ENCODE measurements around the gene MICOS13. TPM values are rescaled to one million over a fixed set of nuclear protein-coding genes. Genes with fewer than 3 reads are reported as not detected.

Gene MICOS13
- total RNA-seq, 4 donors from 2014 or later = 48.9 to 79.1 (median 65.9) TPM

GRCh38 chr19:5678071-5678718 lies 2.1 kb downstream of the MICOS13 start:
- Histone ChIP-seq H3K27me3 (no peaks in the 10 kb centered on the region), H3K4me1 (peaks cover 0 to 28% (median 8%) of the 10 kb centered on the region in 4 donors), H3K27ac (no peak overlapping the region), H3K9me3 (no peaks in the 10 kb centered on the region), H3K36me3 (peaks cover 0 to 20% (median 0%) of the 10 kb centered on the region in 3 donors), H3K4me3 (no peak overlapping the region)
- TF ChIP-seq CTCF (IDR thresholded peaks at IDR 0.05) (no peak), POLR2A (IDR thresholded peaks at IDR 0.05) (no peak), EP300 (IDR thresholded peaks at IDR 0.05) (no peak)
- 80 to 88% methylated on average over 8 to 21 of the region's 22 CpGs for WGBS, 2 donors
- no peak for DNase-seq (ENCODE audit: low spot score in 2 of 2)

GRCh38 chr19:5677580-5677979 lies 2.7 kb downstream of the MICOS13 start:
- WGBS, 2 donors = 79 to 86% methylated on average over 9 of the region's 9 CpGs
- Histone ChIP-seq H3K9me3 (no peaks in the 10 kb centered on the region), H3K4me1 (peaks cover 0 to 28% (median 8%) of the 10 kb centered on the region in 4 donors), H3K27ac (no peak overlapping the region), H3K36me3 (peaks cover 0 to 20% (median 0%) of the 10 kb centered on the region in 3 donors), H3K27me3 (no peaks in the 10 kb centered on the region), H3K4me3 (no peak overlapping the region)
- no peak for DNase-seq (ENCODE audit: low spot score in 2 of 2)
- TF ChIP-seq CTCF (IDR thresholded peaks at IDR 0.05) = no peak
- TF ChIP-seq EP300 (IDR thresholded peaks at IDR 0.05) = no peak
- TF ChIP-seq POLR2A (IDR thresholded peaks at IDR 0.05) = no peak

GRCh38 chr19:5677136-5677535 lies 3.2 kb downstream of the MICOS13 start:
- H3K4me3 ChIP-seq = no peak overlapping the region
- WGBS, 2 donors = 88 to 100% methylated on average over 3 to 6 of the region's 10 CpGs
- no peak for DNase-seq (ENCODE audit: low spot score in 2 of 2)

GRCh38 chr19:5676772-5677105 lies 3.6 kb downstream of the MICOS13 start:
- Histone ChIP-seq H3K36me3 (peaks cover 0 to 23% (median 0%) of the 10 kb centered on the region in 3 donors), H3K4me3 (no peak overlapping the region), H3K27me3 (no peaks in the 10 kb centered on the region), H3K27ac (no peak overlapping the region), H3K9me3 (no peaks in the 10 kb centered on the region), H3K4me1 (peaks cover 0 to 27% (median 8%) of the 10 kb centered on the region in 4 donors)
- TF ChIP-seq POLR2A (IDR thresholded peaks at IDR 0.05) (no peak), EP300 (IDR thresholded peaks at IDR 0.05) (no peak), CTCF (IDR thresholded peaks at IDR 0.05) (no peak)
- 75 to 80% methylated on average over 8 to 13 of the region's 13 CpGs for WGBS, 2 donors
- DNase-seq (ENCODE audit: low spot score in 2 of 2) = no peak

More at GRCh38 chr19:5677136-5677535, 3.2 kb downstream of the MICOS13 start:
- Histone ChIP-seq H3K9me3 (no peaks in the 10 kb centered on the region), H3K27ac (no peak overlapping the region), H3K36me3 (peaks cover 0 to 20% (median 0%) of the 10 kb centered on the region in 3 donors), H3K4me1 (peaks cover 0 to 28% (median 8%) of the 10 kb centered on the region in 4 donors), H3K27me3 (no peaks in the 10 kb centered on the region)
- TF ChIP-seq EP300 (IDR thresholded peaks at IDR 0.05) = no peak
- TF ChIP-seq CTCF (IDR thresholded peaks at IDR 0.05) = no peak
- TF ChIP-seq POLR2A (IDR thresholded peaks at IDR 0.05) = no peak

GRCh38 chr19:5676105-5676771 lies 4.1 kb downstream of the MICOS13 start:
- no peak for DNase-seq (ENCODE audit: low spot score in 2 of 2)
- TF ChIP-seq EP300 (IDR thresholded peaks at IDR 0.05) (no peak), CTCF (IDR thresholded peaks at IDR 0.05) (no peak), POLR2A (IDR thresholded peaks at IDR 0.05) (no peak)
- peaks cover 0 to 22% (median 8%) of the 10 kb centered on the region in 4 donors for H3K4me1 ChIP-seq

More at GRCh38 chr19:5676105-5676771, 4.1 kb downstream of the MICOS13 start:
- no peak overlapping the region for H3K27ac ChIP-seq
- WGBS, 2 donors = 78 to 83% methylated on average over 16 to 17 of the region's 17 CpGs
- no peaks in the 10 kb centered on the region for H3K9me3 ChIP-seq
- peaks cover 0 to 28% (median 0%) of the 10 kb centered on the region in 3 donors for H3K36me3 ChIP-seq
- H3K27me3 ChIP-seq = no peaks in the 10 kb centered on the region
- no peak overlapping the region for H3K4me3 ChIP-seq
